Measurements from ENCODE around the gene SIRT5.
A peak's percentile ranks its signal among the peaks of the same experiment; 100 is the strongest.

The SIRT5 gene

GRCh38 chr6:13574571-13575376 lies at the start of gene SIRT5:
SIRT5 (plus strand) TSS chr6:13574601; CDS start chr6:13584111, 9,510 bp downstream.
- peak; percentile 66 to 91 for DNase-seq (ENCODE audit: low read depth in 1 of 2, low spot score in 1 of 2)
- in situ Hi-C loops (cut with HindIII; ENCODE audit: low pct_unique_long_range_greater_than_20kb, low sequenced_read_pairs) = no loop called here
- TF ChIP-seq JUND (IDR thresholded peaks at IDR 0.05; ENCODE audit: low read depth) = no peak

- TF ChIP-seq JUND (IDR thresholded peaks at IDR 0.05; ENCODE audit: low read depth) = no peak
- peak in 1 of 2 experiments; percentile 31 for DNase-seq (ENCODE audit: low read depth in 1 of 2, low spot score in 1 of 2)
- in situ Hi-C loops (cut with HindIII; ENCODE audit: low pct_unique_long_range_greater_than_20kb, low sequenced_read_pairs) = no loop called here
These were observed 49.4 kb upstream of the SIRT5 start for GRCh38 chr6:13524801-13525508.

- TF ChIP-seq JUND (IDR thresholded peaks at IDR 0.05; ENCODE audit: low read depth) = no peak
- in situ Hi-C loops (cut with HindIII; ENCODE audit: low pct_unique_long_range_greater_than_20kb, low sequenced_read_pairs) = no loop called here
- no peak for DNase-seq (ENCODE audit: low read depth in 1 of 2, low spot score in 1 of 2)
These were observed 48.1 kb upstream of the SIRT5 start for GRCh38 chr6:13526357-13526726.

GRCh38 chr6:13526727-13527670 lies 47.4 kb upstream of the SIRT5 start:
- in situ Hi-C loops (cut with HindIII; ENCODE audit: low pct_unique_long_range_greater_than_20kb, low sequenced_read_pairs) = no loop called here
- no peak for DNase-seq (ENCODE audit: low read depth in 1 of 2, low spot score in 1 of 2)
- no peak for TF ChIP-seq JUND (IDR thresholded peaks at IDR 0.05; ENCODE audit: low read depth)

- no peak for TF ChIP-seq JUND (IDR thresholded peaks at IDR 0.05; ENCODE audit: low read depth)
- in situ Hi-C loops (cut with HindIII; ENCODE audit: low pct_unique_long_range_greater_than_20kb, low sequenced_read_pairs) = no loop called here
- DNase-seq (ENCODE audit: low read depth in 1 of 2, low spot score in 1 of 2) = no peak
These were observed 46.7 kb upstream of the SIRT5 start for GRCh38 chr6:13527671-13528056.

DNA sequence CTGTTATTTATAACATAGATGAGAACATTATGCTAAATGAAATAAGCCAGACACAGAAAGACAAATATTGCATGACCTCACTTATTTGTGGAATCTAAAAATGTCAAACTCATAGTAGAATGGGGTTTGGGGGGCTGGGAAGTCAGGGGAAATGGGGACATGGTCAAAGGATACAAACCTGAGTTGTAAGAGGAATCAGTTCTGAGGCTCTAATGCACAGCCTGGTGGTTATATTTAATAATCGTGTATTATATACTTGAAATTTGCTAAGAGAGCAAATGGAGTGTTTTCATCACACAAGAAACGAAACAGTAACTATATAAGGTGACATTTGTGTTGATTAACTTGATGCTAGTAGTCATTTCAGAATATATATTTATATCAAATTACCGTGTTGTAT lies 46.2 kb upstream of the SIRT5 start:
- in situ Hi-C loops (cut with HindIII; ENCODE audit: low pct_unique_long_range_greater_than_20kb, low sequenced_read_pairs) = no loop called here

DNA sequence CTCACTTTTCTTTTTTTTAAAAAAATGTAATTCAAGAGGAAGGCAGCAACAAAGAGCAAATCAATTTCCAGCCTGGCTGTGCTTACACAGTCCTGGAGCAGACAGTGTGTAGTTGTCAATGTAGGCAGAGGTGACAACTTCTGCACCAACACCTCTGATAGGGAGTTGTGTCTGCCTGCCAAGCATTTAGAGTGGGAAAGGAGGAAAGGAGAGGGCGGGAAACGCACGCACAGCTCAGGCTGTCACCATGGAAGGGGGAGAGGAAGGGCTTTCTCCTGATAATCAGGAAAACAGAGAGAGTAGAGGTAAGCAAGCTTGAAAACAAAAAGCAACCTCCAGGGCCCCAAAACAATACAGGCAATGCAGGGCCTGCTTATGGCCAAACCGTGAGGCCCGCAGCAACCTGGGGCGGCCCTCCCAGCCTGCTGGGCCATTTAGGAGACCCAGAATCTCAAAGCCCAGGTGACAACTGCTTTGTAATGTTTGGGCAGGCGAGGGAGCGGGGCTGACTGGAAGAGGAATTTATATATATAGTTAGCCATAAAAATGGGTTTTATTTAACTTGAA lies 45.5 kb upstream of the SIRT5 start:
- DNase-seq (ENCODE audit: low read depth in 1 of 2, low spot score in 1 of 2) = no peak
- TF ChIP-seq JUND (IDR thresholded peaks at IDR 0.05; ENCODE audit: low read depth) = no peak
- in situ Hi-C loops (cut with HindIII; ENCODE audit: low pct_unique_long_range_greater_than_20kb, low sequenced_read_pairs) = no loop called here

More for the DNA sequence above, 46.2 kb upstream of the SIRT5 start:
- TF ChIP-seq JUND (IDR thresholded peaks at IDR 0.05; ENCODE audit: low read depth) = no peak
- DNase-seq (ENCODE audit: low read depth in 1 of 2, low spot score in 1 of 2) = no peak

- in situ Hi-C loops (cut with HindIII; ENCODE audit: low pct_unique_long_range_greater_than_20kb, low sequenced_read_pairs) = no loop called here
- TF ChIP-seq JUND (IDR thresholded peaks at IDR 0.05; ENCODE audit: low read depth) = no peak
These were observed 42.4 kb upstream of the SIRT5 start for GRCh38 chr6:13531956-13532355.

GRCh38 chr6:13534536-13534935 lies 39.9 kb upstream of the SIRT5 start:
- TF ChIP-seq JUND (IDR thresholded peaks at IDR 0.05; ENCODE audit: low read depth) = no peak
- no peak for DNase-seq (ENCODE audit: low read depth in 1 of 2, low spot score in 1 of 2)
- in situ Hi-C loops (cut with HindIII; ENCODE audit: low pct_unique_long_range_greater_than_20kb, low sequenced_read_pairs) = no loop called here

More at GRCh38 chr6:13531956-13532355, 42.4 kb upstream of the SIRT5 start:
- no peak for DNase-seq (ENCODE audit: low read depth in 1 of 2, low spot score in 1 of 2)

DNA sequence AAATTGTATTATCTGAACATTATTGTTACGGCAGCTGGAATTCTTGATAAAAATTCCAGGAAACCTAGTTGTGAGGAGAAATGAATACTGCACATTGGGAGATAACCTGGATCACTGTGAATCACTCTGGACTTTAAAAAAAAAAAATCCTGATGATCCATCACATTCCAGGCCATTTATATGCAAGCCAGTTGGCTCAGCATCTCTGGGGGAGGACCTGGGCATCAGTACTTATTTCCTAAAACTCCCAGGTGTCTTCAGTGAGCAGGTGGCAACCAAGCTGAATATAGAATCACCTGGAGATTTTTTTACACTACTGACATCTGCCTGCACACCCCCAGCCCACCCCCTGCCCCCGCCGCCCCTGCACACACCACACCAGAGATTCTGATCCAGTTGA lies 39.1 kb upstream of the SIRT5 start:
- in situ Hi-C loops (cut with HindIII; ENCODE audit: low pct_unique_long_range_greater_than_20kb, low sequenced_read_pairs) = no loop called here
- no peak for DNase-seq (ENCODE audit: low read depth in 1 of 2, low spot score in 1 of 2)
- no peak for TF ChIP-seq JUND (IDR thresholded peaks at IDR 0.05; ENCODE audit: low read depth)

- no peak for TF ChIP-seq JUND (IDR thresholded peaks at IDR 0.05; ENCODE audit: low read depth)
- in situ Hi-C loops (cut with HindIII; ENCODE audit: low pct_unique_long_range_greater_than_20kb, low sequenced_read_pairs) = no loop called here
- DNase-seq (ENCODE audit: low read depth in 1 of 2, low spot score in 1 of 2) = no peak
These were observed 37.4 kb upstream of the SIRT5 start for GRCh38 chr6:13536796-13537526.

- in situ Hi-C loops (cut with HindIII; ENCODE audit: low pct_unique_long_range_greater_than_20kb, low sequenced_read_pairs) = no loop called here
- TF ChIP-seq JUND (IDR thresholded peaks at IDR 0.05; ENCODE audit: low read depth) = no peak
- no peak for DNase-seq (ENCODE audit: low read depth in 1 of 2, low spot score in 1 of 2)
These were observed 36.9 kb upstream of the SIRT5 start for GRCh38 chr6:13537527-13537897.

All from T47D (cell line).